HepG2 (cell line): ENCODE measurements around the gene LRRC8C. TPM values are rescaled to one million over a fixed set of nuclear protein-coding genes. Genes with fewer than 3 reads are reported as not detected.

Experiments
- ATAC-seq: fragments of 200-7000 bp; cut with Tn5 transposase; 3 replicates; pipeline ENCODE4 v1.9.1; 2020; ENCODE audit warnings: mild to moderate bottlenecking, moderate library complexity
- BruUV-seq: library from RNA; stranded (reverse); fragments of 400-500 nt; replicated peaks from 2 replicates; lab custom pipeline; 2021; lab: Mats Ljungman, UMichigan
- CTCF ChIA-PET: fragments of 300-600 bp; formaldehyde crosslinking; extraction: SDS; loops from one replicate; lab custom pipeline; 2021; ENCODE audit warnings: low total read pairs, inconsistent platforms, low intra/inter-chr PET ratio; lab: Yijun Ruan, JAX
- POLR2A ChIA-PET: fragments of 350-600 bp; sonication (Branson Sonifier 250); formaldehyde crosslinking; loops from one replicate; lab custom pipeline; 2020; ENCODE audit warnings: antibody characterized with exemption, inconsistent platforms; lab: Yijun Ruan, JAX
- DNase-seq: peaks from one replicate; pipeline ENCODE4 v3.0.0-alpha.2; 2015; ENCODE audit warnings: low spot score
- FAIRE-seq: peaks from 3 replicates; lab custom pipeline; 2011; peaks lifted over from hg19 to GRCh38; lab: Jason Lieb, UNC
- H2AFZ ChIP-seq: one replicate; pipeline ENCODE4 v1.6.1; 2011; ENCODE audit warnings: low read length, inconsistent platforms
- H3K27ac ChIP-seq: fragments of 300-600 bp; 3 replicates; pipeline ENCODE4 v1.8.0; 2011; ENCODE audit warnings: mixed run types, mild to moderate bottlenecking, mixed read lengths, low read length, inconsistent platforms; ENCODE audit not compliant: insufficient read depth; ENCODE audit errors: extremely low read length
- H3K27me3 ChIP-seq, 2 experiments: fragments of 200-600 bp in 1 of 2; 2 replicates in 1 of 2; 3 replicates in 1 of 2; pipeline versions ENCODE4 v1.6.0 to v1.8.0; 2011; ENCODE audit warnings: low read length in 2 of 2, mild to moderate bottlenecking in 2 of 2, moderate library complexity in 2 of 2, inconsistent platforms in 1 of 2; ENCODE audit not compliant: insufficient read depth in 2 of 2, control insufficient read depth in 1 of 2
- H3K36me3 ChIP-seq, 2 experiments: fragments of 200-600 bp in 1 of 2; replicated peaks in 1 of 2; 2 replicates in 1 of 2; 3 replicates in 1 of 2; pipeline versions ENCODE4 v1.5.1 to v1.8.0; 2011; ENCODE audit warnings: low read length in 2 of 2, inconsistent platforms in 1 of 2; ENCODE audit not compliant: insufficient read depth in 2 of 2, control insufficient read depth in 1 of 2
- H3K4me1 ChIP-seq: 2 replicates; pipeline ENCODE4 v1.5.1; 2012; ENCODE audit warnings: low read length, inconsistent platforms; ENCODE audit not compliant: insufficient read depth
- H3K4me2 ChIP-seq: 2 replicates; pipeline ENCODE4 v1.6.0; 2011; ENCODE audit warnings: low read depth, low read length, inconsistent platforms
- H3K4me3 ChIP-seq, 3 experiments: fragments of 200-600 bp in 1 of 3; sonication (generic), shearing (Covaris generic) in 1 of 3; replicated peaks in 1 of 3; 2 replicates each; pipeline ENCODE4 v1.5.1; 2011 to 2016; ENCODE audit warnings: low read length in 3 of 3, inconsistent platforms in 2 of 3, low read depth in 2 of 3, mild to moderate bottlenecking in 2 of 3, control low read depth in 1 of 3, mixed read lengths in 1 of 3; ENCODE audit not compliant: insufficient read depth in 1 of 3
- H3K79me2 ChIP-seq: one replicate; pipeline ENCODE4 v1.6.1; 2011; ENCODE audit warnings: low read length, inconsistent platforms; ENCODE audit not compliant: insufficient read depth
- H3K9ac ChIP-seq: 2 replicates; pipeline ENCODE4 v1.6.0; 2011; ENCODE audit warnings: mild to moderate bottlenecking, low read depth, low read length, inconsistent platforms; ENCODE audit not compliant: insufficient read depth
- H3K9me3 ChIP-seq: 2 replicates; pipeline ENCODE4 v1.5.1; 2012; ENCODE audit warnings: mild to moderate bottlenecking, low read length
- H4K20me1 ChIP-seq: 2 replicates; pipeline ENCODE4 v1.6.0; 2011; ENCODE audit warnings: inconsistent platforms, mild to moderate bottlenecking, low read length, moderate library complexity; ENCODE audit not compliant: insufficient read depth
- ATM ChIP-seq: fragments of 450-650 bp; IDR thresholded peaks from 2 replicates; pipeline ENCODE4 v1.7.1; 2017; ENCODE audit warnings: mild to moderate bottlenecking, borderline replicate concordance
- KLF12 ChIP-seq: sonication (generic); formaldehyde crosslinking; IDR thresholded peaks from 2 replicates; pipeline ENCODE4 v1.4.0; 2020; ENCODE audit warnings: missing genetic modification reagents, borderline replicate concordance
- ONECUT2 ChIP-seq: sonication (generic); formaldehyde crosslinking; IDR thresholded peaks from 2 replicates; pipeline ENCODE4 v1.4.0; 2020; ENCODE audit warnings: missing genetic modification reagents
- PLRG1 ChIP-seq: fragments of 450-650 bp; conservative IDR thresholded peaks from 2 replicates; pipeline ENCODE4 v1.6.1; 2016
- TBX3 ChIP-seq: fragments of 450-650 bp; IDR thresholded peaks from 2 replicates; pipeline ENCODE4 v1.6.1; 2017; ENCODE audit warnings: antibody characterized with exemption, mild to moderate bottlenecking, inconsistent platforms, borderline replicate concordance
- WGBS: methylation state at CpG from one replicate; pipeline ENCODE4 v1.1.6; 2017; ENCODE audit warnings: low lambda C conversion rate; 5-methylcytosine and 5-hydroxymethylcytosine counted together
- in situ Hi-C: cut with HindIII; loops from 2 replicates; pipeline ENCODE4 v1.10.0; 2017; ENCODE audit warnings: low pct_unique_long_range_greater_than_20kb; ENCODE audit not compliant: extremely low pct_ligation_motif_present
- intact Hi-C: fragments of 100-400 bp; cut with micrococcal nuclease; formaldehyde crosslinking; loops from one replicate; pipeline ENCODE4 v1.10.0; 2022; ENCODE audit not compliant: unreplicated experiment
- polyA plus RNA-seq, 8 experiments: library from polyadenylated mRNA; depleted of rRNA in 3 of 8; stranded (reverse) in 7 of 8; unstranded in 1 of 8; fragments of >200 nt; fragmentation: Illumina TruSeq in 4 of 8; extraction: Trizol in 4 of 8; gene quantifications; 2 replicates each; pipeline versions ENCODE4 v1.2.1 to v1.2.3, GENCODE V29; 2011 to 2016; ENCODE audit warnings: low read depth in 4 of 8, missing spikeins in 1 of 8, mixed read lengths in 1 of 8; ENCODE audit not compliant: insufficient read depth in 1 of 8
- total RNA-seq, 5 experiments: library from RNA; depleted of rRNA; stranded (reverse); fragments of >200 nt; fragmentation: Illumina TruSeq; extraction: Trizol; gene quantifications; 2 replicates each; pipeline ENCODE4 v1.2.3, GENCODE V29; 2016; ENCODE audit warnings: low read depth in 1 of 5
- TF ChIP-seq, protein P1 (sequence below): sonication (generic); formaldehyde crosslinking; IDR thresholded peaks from 2 replicates; pipeline ENCODE4 v1.8.0; 2022; ENCODE audit warnings: mild to moderate bottlenecking, missing genetic modification reagents, moderate library complexity
- TF ChIP-seq, protein P2 (sequence below): sonication (generic); formaldehyde crosslinking; IDR thresholded peaks from 2 replicates; pipeline ENCODE4 v1.8.0; 2022; ENCODE audit warnings: missing genetic modification reagents, mild to moderate bottlenecking, inconsistent platforms, borderline replicate concordance

LRRC8C gene
- total and polyA plus RNA-seq, 2 of the 13 experiments (the other 11 are each of a cell fraction or from before 2014, with no cell fraction given) = 0.22 to 0.32 TPM

DNA sequence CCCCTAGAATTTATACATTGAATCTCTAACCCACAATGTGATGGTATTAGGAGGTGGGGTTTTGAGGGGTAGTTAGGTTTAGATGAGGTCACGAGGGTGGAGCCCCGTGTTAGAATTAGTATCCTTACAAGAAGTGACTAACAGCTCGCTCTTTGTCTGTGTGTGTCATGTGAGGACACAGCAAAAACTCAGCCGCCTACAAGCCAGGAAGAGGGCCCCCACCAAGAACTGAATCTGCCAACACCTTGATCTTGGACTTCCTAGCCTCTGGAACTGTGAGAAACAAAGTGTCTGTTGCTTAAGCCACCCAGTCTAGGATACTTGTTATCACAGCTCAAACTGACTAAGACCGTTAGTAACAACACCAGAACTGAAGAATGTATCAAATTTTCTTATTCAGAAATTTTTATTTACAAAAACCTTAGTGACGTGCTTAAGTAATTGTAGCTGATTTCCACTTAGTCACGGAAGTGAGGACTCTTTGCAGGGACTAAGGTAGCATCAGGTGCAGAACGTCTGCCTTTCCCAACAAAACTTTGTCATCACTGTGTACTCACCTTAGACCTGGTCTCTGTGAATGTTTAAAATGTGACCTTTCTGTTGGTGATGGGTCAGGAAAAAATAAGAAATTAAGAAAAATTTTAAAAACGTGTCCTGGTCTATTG, 24.5 kb upstream of the LRRC8C start (continued):
- TF ChIP-seq, protein P1, sequence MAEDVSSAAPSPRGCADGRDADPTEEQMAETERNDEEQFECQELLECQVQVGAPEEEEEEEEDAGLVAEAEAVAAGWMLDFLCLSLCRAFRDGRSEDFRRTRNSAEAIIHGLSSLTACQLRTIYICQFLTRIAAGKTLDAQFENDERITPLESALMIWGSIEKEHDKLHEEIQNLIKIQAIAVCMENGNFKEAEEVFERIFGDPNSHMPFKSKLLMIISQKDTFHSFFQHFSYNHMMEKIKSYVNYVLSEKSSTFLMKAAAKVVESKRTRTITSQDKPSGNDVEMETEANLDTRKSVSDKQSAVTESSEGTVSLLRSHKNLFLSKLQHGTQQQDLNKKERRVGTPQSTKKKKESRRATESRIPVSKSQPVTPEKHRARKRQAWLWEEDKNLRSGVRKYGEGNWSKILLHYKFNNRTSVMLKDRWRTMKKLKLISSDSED = no peak
- TF ChIP-seq ATM = no peak

DNA sequence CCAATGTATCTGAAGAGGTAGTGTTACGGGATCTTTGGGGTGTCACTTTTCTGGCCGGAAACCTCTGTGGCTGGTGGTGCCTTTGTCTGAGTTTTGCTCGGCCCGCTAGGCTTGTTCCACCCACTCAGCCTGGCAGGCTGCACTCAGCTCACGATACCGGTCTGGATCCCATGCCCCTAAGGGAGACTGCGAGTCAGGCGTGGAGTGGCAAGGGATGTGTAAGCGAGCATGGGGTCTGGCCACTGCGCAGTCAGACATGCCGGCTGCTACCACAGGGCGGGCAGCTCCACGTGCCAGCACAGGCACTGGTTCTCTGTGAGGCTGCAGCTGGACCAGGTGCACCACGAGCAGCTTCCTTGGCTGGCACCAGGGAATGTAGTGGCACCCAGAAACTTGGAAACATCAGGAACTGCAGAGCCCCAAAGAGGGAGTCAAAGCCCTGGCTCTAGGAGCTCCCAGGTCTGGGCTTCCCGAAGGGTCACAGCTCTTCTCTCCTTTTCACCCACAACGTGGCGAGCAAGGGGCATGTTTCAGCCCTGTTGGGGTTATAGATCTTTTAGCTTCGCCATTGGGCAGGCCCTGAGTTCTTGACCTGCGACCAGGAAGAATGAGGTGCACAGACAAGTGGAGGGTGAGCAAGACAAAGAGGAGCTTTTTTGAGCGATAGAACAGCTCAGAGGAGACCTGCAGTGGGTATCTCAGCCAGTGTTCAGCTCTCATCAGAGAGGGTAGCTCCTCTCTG, 23.8 kb upstream of the LRRC8C start:
- no peak for FAIRE-seq
- Histone ChIP-seq H3K4me1 (peaks cover 33% of the 10 kb centered on the region), H3K27me3 (no peaks in the 10 kb centered on the region; a peak in 1 of 5 replicates), H3K4me3 (peak overlapping the region in 1 of 3 experiments; percentile 71; a peak in 2 of 6 replicates), H3K9ac (no peak overlapping the region), H3K4me2 (peak overlapping the region; percentile 75), H3K79me2 (no peaks in the 10 kb centered on the region), H3K9me3 (no peaks in the 10 kb centered on the region), H3K36me3 (no peaks in the 10 kb centered on the region), H4K20me1 (no peaks in the 10 kb centered on the region), H2AFZ (no peak overlapping the region), H3K27ac (no peak overlapping the region)
- DNase-seq = no peak
- no peak for ATAC-seq
- BruUV-seq = no TSS peak
- WGBS = 87% methylated on average over 8 of the region's 20 CpGs
- ChIA-PET CTCF (no interaction called here), POLR2A (interaction anchor here (1.2 kb wide), 1 partner anchor 21 kb away, joined by 3 read pairs; no protein-coding TSS in a partner anchor)
- no peak for TF ChIP-seq KLF12 (CRISPR knock-in tag)
- no peak for TF ChIP-seq PLRG1
- TF ChIP-seq, protein P2, sequence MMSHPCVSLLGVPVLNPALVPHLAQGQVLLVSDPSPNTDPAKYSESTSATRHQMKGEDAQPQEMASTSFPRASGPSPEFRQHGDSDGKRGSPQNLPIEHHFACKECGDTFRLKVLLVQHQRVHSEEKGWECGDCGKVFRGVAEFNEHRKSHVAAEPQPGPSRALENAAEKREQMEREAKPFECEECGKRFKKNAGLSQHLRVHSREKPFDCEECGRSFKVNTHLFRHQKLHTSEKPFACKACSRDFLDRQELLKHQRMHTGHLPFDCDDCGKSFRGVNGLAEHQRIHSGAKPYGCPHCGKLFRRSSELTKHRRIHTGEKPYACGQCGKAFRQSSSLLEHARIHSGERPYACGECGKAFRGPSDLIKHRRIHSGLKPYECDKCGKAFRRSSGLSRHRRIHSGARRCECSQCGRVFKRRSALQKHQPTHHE = no peak
- no peak for TF ChIP-seq ONECUT2 (CRISPR knock-in tag)
- no peak for TF ChIP-seq TBX3
- intact Hi-C loops = no loop called here
- in situ Hi-C loops = loop anchor here (10.0 kb wide), 1 partner anchor 94 kb away; no protein-coding TSS in a partner anchor
